HG02763 (cell line): Measurements from ENCODE around the gene PPP1CA.
"Not testable (repeated sequence)": the region's sequence is repeated elsewhere in the genome, so short reads cannot be mapped to it uniquely, and the experiment has no call there.

Experiments used
- ATAC-seq: cut with Tn5 transposase; IDR thresholded peaks from one replicate; pipeline ENCODE4 v1.9.1; 2021; ENCODE audit warnings: mild to moderate bottlenecking, moderate library complexity; ENCODE audit not compliant: unreplicated experiment

The PPP1CA gene

DNA sequence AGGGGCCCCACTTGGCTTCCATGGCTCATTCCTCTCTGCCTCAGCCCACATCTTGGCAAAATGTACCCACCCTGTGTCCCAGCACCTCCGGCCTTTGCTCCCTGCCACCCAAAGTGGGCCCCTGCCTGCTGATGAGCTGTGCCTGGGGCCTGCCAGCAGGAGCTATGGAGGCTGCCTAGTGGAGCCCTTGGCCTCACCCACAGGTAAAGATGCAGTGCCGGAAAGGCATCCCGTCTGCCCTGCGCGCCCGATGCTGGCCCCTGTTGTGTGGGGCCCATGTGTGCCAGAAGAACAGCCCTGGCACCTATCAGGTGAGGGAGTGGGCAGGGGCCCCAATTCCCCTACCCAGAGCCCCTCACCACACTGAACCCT, 3.5 kb upstream of the PPP1CA start:
- no peak for ATAC-seq

DNA sequence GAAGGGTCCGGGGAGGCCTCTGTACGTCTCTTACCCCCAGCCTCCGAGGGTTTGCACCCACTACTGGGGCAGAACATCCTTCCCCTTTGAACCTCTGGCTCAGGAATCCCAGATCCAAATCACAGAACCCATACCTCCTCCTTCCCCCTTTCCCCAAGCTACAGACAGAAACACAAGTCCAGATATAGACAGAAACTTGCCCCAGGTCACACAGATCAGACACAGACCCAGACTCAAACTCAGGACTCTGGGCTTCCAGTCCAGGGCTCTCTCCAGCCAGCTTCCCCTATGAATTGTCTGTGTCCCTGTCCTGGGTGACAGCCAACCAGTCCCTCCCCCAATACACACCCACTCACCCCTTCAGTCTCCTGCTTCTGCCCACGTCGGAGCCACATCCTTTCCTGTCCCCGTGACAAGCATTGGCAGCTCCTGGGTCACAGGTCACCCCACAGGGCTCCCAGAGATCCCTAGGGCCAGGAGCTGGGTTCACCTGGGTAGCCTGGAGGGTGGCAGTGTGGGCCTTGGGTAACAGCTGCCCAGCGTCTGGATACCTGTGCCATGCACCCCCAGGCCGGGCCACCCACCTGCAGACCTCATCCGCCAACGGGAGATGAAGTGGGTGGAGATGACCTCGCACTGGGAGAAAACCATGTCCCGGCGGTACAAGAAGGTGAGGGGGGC, 3.0 kb upstream of the PPP1CA start:
- no peak for ATAC-seq

DNA sequence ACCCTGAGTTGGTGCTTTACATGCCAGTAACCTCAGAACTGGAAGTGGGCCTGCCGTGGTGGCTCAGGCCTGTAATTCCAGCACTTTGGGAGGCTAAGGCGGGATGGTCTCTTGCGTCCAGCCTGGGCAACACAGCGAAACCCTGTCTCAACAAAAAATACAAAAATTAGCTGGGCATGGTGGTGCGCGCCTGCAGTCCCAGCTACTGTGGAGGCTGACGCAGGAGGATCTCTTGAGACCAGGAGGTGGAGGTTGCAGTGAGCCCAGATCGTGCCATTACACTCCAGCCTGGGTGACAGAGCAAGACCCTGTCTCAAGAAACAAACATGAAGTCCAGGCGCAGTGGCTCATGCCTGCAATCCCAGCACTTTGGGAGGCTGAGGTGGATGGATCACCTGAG, 1.4 kb upstream of the PPP1CA start:
- ATAC-seq: not testable (repeated sequence)

DNA sequence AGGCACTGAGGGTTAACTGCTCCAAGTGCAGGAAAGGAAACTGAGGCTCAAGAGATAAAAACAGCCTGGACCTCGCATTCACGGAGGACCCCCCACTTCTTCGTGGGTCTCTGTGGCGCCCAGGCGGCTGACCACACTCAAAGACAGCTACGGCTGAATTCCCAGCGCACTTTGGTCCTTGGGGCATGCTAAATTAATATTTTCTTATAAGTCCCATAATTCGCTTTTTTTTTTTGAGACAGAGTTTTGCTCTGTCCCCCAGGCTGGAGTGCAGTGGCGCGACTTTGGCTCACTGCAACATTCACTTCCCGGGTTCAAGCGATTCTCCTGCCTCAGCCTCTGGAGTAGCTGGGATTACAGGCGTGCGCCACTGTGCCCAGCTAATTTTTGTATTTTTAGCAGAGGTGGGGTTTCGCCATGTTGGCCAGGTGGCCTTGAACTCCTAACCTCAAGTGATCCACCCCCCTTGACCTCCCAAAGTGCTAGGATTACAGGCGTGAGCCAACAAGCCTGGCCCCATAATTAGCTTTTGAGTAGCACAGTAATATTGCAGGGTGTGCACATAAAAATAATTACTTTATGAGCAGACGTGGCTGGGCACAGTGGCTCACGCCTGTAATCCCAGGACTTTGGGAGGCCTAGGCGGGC, 658 bp upstream of the PPP1CA start:
- not testable (repeated sequence) for ATAC-seq

DNA sequence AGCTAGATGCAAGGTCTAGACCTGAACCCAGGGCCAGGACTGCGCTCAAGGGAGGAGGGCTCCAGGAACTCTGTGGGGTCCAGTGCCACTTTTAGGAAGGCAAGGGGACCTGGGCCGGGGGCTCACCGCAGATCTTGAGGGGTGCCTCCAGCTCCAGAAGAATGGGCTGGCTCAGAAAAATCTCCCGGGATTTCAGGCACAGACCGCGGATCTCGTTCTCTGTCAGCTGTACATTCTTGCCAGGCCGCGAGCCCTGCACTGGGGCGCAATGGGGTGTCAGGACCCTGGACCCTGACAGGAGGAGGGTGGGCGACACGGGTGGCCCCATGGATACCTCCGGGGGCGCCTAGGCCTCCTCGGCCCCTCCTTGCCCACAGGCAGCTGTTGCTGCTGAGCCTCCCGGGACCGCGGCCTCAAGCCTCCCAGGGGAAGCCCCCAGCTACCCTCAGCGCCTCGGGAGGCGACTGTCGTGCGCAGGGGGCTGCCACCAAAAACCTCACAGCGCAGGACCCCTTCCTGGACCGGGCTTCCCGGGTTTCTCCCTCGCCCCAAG, 640 bp downstream of the PPP1CA start:
- ATAC-seq: peak; percentile 8

DNA sequence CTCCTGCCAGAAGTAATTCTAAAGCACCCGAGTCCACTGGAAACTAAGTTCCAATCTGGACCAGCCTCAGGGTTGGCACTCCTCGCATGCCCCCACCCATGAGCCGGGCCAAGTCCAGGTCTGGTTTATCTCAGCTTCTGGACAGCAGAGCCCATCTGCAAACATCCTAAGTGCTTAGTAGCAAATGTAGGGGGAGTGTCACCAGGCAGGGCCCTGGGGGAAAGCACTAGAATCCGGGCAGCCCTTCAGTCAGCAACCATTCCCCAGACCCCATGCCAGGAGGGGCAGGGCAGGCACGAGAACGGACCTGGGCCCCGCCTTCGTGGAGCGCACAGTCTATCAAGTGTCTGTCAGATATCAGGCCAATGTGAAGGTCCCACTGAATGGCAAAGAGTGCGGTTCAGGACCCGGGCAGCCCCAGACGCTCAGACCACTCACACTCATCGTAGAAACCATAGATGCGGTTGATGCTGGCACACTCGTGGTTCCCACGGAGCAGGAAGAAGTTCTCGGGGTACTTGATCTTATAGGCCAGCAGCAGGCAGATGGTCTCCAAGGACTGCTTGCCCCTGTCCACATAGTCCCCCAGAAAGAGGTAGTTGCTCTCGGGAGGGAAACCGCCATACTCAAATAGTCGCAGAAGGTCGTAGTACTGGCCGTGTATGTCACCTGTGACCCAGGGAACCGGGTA, 1.3 kb downstream of the PPP1CA start:
- no peak for ATAC-seq

DNA sequence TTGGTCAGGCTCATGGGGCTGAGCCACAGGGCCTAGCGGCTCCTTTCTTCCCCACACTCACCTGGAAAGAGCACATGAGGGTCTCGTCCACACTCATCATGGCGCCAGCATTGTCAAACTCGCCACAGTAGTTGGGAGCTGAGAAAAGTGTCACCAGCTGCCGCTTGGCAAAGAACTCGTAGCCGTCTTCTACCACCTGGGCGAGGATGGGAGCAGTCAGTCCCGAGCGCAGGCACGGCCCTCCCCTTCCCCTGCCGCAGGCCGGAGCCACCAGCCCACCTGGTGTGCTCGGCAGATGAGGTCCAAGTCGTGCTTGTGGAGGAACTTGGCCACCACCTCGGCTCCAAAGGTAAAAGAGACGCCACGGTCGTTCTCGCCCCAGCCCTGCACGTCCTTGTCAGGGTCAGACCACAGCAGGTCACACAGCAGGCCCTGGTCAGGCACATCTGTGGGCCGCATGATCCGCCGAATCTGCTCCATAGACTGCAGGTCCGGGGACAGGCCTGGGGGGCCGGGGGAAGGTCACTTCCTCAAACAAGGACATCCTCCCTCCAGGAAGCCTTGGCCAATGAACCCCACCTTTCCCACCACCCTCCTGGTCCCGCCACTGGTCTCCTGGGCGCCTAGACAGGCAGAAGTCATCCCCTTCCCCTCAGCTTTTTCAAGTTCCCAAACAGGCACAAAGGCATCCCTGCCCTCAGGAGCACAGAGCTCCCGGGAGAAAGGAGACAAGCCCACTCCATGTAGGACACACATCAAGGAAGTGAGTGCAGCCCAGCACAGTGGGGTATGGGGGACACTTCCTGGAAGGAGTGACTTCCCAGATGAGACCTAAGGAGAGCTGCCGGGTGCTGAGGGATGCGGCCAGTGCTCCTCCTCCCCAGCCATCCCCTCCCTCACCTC, 2.7 kb downstream of the PPP1CA start:
- no peak for ATAC-seq

DNA sequence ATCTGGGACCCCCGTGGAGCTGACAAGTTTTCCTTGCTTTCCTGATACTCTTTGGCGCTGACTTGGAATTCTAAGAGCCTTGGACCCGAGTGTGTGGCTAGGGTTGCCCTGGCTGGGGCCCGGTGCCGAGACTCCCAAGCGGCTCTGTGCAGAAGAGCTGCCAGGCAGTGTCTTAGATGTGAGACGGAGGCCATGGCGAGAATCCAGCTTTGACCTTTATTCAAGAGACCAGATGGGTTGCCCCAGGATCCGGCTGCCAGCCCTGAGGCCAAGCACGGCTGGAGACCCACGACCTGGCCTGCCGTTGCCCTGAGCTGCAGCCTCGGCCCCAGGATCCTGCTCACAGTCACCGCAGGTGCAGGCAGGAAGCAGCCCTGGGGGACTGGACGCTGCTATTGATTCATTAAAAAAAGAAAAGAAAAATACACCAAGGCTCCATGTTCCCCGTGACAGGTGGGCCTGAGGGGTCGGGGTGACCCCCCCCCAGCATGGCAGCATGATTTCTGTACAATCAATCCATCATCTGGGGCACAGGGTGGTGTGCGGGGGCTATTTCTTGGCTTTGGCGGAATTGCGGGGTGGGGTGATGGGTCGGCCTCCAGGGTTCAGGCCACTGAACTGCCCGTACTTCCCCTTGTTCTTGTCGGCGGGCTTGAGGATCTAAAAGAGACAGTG, 3.5 kb downstream of the PPP1CA start:
- ATAC-seq: no peak

DNA sequence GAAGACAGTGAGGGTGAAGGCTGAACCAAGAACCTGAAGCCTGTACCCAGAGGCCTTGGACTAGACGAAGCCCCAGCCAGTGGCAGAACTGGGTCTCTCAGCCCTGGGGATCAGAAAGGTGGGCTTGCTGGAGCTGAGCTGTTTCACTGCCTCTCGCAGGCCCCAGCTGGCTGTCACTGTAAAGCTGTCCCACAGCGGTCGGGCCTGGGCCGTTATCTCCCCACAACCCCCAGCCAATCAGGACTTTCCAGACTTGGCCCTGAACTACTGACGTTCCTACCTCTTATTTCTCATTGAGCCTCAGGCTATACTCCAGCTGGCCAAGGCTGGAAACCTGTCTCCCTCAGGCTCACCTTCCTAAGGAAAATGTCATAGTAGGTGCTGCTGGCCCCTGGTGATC, 4.1 kb downstream of the PPP1CA start:
- no peak for ATAC-seq

DNA sequence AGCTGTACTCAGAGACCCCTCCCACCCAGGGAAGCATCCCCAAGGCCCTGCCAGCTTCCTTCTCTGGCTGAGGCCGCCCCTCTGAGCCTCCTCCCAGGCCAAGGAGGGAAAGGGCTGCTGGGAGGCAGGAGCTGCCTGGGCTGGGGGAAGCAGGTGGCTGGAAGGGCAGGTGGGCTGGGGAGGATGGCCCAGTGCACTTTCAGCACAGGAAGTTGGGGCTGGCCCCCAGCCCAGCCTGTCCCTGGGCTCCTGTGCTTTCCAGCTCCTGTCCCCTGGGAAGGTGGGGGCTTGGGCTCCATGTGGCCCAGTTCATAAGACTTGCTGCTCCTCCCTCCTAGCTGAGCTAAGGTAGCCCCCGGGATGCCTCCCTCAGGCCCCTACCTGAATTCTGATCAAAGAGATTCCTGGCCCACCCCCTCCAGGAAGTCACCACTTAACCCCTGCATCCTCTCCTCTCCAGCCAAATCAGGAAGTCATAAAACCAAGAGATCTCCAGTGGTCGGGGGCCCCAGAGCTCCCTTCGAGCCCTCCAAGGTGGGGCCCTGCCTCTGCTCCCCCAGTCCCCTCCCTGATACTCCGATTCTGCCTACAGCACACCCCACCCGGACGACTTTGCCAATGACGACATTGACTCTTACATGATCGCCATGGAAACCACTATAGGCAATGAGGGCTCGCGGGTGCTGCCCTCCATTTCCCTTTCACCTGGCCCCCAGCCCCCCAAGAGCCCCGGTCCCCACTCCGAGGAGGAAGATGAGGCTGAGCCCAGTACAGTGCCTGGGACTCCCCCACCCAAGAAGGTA, 4.9 kb downstream of the PPP1CA start:
- ATAC-seq: no peak

DNA sequence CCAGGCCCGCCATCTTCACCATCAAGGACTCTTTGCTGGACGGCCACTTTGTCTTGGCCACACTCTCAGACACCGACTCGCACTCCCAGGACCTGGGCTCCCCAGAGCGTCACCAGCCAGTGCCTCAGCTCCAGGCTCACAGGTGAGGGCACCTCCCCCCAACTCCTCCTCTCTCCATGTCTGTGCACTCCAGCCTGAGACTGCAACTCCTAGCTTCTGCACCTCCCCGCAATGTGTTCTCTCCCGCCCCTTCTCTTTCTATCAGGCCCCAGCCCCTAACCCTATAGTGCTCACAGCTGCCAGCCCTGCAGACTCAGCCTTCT, 5.4 kb downstream of the PPP1CA start:
- no peak for ATAC-seq

DNA sequence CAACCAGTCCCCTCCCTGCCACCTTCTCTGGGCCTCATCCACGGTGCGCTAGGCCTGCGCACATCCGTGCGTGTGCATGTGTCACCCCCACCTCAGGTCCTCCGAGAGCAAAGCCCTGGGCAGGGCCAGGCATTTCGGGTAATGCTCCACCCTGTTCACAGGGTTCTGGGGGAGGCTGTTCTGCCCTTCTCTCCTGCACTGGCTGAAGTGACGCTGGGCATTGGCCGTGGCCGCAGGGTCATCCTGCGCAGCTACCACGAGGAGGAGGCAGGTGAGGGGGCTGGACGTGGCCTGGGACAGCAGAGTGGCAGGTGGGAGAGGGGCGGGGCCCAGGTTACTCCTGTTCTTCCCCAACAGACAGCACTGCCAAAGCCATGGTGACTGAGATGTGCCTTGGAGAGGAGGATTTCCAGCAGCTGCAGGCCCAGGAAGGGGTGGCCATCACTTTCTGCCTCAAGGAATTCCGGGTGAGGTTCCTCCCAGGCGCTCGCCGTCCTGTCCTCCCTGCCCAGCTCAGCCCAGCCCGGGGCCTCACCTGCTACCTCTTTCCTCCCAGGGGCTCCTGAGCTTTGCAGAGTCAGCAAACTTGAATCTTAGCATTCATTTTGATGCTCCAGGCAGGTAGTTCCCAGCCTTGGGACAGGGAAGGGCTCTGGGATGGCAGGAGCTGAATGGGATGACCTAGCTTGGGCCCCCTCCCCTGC, 6.0 kb downstream of the PPP1CA start:
- no peak for ATAC-seq

DNA sequence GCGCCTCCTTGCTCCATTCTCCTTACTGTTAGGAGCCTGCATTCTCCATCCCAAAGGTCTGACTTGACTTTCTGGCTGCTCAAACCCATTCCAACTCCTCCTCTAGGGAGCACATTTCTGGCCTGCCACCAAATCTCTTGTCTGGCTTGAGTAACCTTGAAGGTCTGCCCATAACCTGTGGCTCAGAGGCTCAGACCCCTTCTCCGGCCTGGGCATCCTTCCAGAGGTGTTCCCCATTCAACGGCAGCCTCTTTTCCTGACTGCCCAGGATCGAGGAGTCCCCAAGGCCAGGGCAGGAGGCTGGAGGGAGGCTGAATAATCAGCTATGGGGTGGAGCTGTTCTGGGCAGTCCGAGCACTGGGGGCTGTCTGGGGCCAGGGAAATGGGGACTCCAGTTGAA, 7.7 kb downstream of the PPP1CA start:
- no peak for ATAC-seq

DNA sequence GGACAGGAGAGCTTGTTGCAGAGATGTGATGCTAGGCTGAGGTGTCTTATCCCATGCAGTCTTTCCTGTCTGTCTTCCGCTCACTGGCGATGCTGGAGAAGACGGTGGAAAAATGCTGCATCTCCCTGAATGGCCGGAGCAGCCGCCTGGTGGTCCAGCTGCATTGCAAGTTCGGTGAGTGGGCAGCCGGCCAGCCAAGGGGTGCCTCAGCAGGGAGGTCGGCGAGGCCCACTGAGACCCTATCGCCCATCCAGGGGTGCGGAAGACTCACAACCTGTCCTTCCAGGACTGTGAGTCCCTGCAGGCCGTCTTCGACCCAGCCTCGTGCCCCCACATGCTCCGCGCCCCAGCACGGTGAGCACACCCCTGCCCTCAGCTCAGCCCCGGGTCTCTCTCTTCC, 8.2 kb downstream of the PPP1CA start:
- no peak for ATAC-seq

DNA sequence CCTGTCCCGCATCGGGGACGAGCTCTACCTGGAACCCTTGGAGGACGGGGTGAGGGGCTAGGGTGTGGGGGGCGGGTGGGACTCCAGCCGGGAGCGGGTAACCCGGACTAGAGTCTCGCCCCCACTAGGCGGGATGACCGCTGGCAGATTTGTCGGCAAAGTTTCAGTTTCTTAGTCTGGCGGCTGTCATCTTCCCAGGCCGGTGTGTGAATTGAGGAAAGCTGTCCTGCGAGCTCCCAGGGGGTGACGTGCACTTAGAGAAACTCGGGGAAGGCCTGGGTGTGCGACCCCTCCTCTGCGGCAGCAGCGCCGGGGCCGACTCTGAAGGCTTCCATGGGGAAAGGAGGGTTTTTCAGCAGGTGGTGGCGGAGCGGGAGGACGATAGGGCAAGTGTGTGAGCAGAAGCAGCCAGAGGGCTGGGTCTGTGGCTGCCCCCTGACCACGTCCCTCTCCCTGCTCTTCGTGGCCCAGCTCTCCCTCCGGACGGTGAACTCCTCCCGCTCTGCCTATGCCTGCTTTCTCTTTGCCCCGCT, 9.4 kb downstream of the PPP1CA start:
- no peak for ATAC-seq

DNA sequence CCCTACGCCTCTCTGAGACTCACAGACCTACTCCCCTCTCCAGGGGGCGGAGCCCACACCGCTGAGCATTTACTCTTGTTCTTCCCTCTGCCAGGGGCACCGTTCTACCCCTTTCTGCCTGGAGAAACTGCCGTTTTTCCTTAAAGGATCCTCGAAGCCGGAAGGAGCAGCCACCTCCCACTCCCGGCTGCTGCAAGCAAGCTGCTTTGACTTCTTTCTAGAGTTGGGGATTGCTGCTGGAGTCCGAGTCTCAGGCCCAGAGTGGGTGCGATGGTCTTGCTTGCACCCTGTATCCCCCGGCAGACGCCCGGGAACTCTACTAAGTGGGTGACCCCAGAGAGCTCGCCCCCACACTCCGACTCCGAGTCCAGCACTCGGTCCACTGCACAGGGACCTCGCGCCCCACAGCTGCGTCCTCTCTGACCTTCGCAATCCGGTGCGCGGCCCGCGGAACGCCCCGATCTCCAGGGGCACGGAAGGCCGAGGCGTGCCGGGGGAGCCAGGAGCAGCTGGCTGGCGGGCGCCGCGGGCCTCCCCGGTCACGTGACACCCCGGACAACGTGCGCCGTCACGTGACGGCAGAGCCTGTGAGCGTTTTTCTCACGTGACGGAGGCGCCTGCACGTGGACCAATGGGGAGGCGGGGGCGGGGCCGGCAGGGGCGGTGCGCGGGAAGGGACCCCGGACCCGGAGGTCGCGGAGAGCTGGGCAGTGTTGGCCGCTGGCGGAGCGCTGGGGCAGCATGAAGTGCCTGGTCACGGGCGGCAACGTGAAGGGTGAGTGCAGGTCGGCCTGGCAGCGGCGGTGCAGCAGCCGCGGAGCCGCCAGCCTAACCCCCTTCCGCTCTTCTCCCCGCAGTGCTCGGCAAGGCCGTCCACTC, 10.1 kb downstream of the PPP1CA start, which contains the start of gene RAD9A:
Gene RAD9A, plus strand, starts transcription at position 683 of the 879 bp plus-strand sequence. Its CDS starts 59 bp downstream, at position 742.
- peak; percentile 54 for ATAC-seq

DNA sequence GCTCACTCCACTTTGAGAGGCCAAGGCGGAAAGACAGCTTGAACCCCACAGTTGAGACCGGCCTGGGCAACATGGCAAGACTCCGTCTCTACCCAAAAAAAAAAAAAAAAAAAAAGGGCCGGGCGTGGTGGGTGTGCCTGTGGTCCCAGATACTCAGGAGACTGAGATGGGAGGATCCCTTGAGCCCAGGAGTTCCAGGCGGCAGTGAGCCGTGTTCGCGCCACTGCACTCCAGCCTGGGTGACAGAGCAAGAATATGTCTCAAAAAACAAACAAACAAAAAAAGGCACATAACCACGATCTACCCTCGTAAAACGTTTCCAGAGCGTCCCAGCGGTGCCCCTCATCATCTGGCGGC, 10.7 kb downstream of the PPP1CA start:
- ATAC-seq: no peak

DNA sequence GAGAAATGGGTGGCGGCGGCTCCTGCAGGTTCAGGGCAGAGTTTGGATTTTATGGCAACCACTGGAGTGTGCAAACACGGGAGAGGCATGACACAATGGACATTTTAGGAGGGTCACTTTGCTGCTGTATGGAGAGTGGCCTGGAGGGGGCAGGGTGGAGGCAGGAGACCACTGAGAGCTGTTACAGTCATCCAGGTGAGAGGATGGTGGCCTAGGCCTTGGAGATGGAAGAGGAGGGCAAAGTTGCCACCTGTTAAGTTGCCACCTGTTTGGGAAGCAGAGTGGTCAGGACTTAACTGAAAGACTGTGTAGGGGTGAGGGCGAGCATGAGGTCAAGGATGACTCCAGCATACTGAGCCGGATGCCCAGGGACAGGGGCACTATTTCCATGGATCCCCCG, 12.2 kb downstream of the PPP1CA start:
- no peak for ATAC-seq
